Measurements from ENCODE around the gene RHEBL1. TPM values are rescaled to one million over a fixed set of nuclear protein-coding genes. Genes with fewer than 3 reads are reported as not detected.
A peak's percentile ranks its signal among the peaks of the same experiment; 100 is the strongest.
"Not testable (repeated sequence)": the region's sequence is repeated elsewhere in the genome, so short reads cannot be mapped to it uniquely, and the experiment has no call there.

RHEBL1 gene
- total RNA-seq, 1 donor from 2014 or later, result 0.41 TPM

DNA sequence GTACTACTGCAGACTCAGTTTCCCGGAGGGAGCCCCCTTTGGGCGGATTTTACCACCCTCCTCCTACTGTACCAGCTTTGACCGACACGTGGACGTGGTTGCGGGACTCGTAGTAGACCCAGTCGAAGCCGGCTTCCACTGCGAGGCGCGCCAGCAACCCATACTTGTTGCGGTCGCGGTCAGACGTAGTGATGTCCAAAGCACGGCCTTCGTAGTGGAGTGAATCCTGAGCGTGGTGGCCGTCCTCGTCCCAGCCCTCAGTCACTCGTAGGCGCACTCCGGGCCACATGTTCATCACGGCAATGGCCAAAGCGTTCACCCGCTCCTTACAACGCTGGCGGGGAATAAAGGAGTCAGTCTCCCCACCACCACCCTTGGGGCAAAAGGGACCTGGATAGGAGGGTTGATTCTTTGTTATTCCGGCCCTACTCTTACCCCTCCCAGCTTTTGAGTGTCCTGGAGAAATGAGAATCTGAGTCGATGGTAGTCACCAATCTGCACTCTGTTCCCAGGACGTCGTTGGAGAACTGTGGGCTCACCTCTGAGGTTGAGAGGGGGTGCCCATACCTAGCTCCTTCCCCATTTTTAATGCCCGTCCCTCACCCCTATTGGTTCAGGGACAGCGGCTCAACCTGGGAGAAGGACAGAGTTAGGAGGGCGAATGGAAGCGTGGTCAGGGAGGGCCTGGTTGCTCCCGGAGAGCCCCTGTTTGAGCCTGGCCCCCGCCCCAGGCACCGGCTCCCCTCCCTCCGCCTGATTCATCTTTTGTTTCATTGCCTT, 21.5 kb upstream of the RHEBL1 start:
- ATAC-seq, result no peak
- intact Hi-C loops (cut with DNase I), result no loop called here
- no peak for DNase-seq (ENCODE audit: missing footprints)

DNA sequence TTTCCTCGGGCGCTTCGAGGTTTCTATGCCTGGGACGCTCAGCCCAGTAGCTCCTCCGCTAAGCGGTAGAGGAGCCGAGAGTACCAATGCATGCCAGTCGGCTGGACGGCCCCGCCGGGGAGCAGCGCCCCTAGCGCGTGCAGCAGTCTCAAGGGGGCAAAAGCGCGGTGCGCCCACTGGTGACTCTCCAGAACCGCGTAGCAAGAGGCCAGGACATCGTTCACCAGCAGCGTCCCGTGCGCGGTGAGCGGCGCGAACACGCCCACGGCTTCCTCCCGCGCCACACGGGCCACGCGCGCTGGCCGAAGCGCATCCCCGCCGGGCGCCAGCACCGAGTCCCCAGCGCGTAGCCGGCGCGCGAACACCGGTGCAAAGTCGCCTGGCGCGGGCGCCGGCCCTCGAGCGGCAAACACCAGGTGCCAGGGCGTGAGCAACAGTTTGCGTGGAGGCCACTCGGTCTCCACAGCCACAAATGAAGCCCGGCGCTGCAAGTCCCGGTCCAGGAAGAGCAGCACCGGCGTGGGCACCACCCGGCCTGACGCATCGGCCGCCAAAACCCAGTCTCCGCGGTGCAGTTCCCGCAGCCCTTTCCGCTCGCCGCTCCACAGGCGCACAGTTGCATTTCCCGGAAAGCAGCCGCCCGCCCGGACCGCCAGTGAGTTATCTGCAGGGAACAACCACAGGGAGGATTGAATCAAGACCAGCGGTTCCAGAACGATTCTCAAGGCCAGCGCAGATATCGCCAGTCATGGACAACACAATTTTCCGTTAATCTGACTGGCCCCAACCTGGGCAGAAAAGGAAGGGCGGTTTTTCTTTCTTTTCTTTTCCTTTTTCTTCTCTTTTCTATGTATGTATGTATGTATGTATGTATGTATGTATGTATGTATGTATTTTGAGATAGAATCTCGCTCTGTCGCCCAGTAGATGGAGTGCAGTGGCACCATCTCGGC, 20.3 kb upstream of the RHEBL1 start:
- DNase-seq (ENCODE audit: missing footprints) (no peak), ATAC-seq (no peak)
- intact Hi-C loops (cut with DNase I), result no loop called here

DNA sequence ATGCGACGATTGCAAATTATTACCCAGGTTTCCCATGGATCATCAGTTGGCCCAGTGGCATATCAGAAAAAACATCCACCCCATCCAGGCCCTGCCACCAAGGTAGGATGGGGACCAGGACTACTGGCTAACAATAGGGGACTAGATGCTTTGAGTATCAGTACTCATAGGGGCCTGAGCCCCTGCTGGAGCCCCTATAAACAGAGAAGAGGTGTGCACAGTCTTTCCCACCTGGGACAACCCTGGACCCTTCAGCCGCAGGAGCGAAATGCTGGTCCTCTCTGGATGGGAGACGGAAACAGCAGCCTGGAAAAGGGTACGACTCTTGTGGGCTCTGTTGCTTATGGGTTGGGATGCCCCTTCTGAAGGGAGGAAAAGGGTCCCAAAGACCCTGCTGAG, 19.2 kb upstream of the RHEBL1 start:
- intact Hi-C loops (cut with DNase I), result loop anchor here (1.0 kb wide), 2 partner anchors 32 to 146 kb away; no protein-coding TSS in a partner anchor
- DNase-seq (ENCODE audit: missing footprints), result no peak
- ATAC-seq, result no peak

DNA sequence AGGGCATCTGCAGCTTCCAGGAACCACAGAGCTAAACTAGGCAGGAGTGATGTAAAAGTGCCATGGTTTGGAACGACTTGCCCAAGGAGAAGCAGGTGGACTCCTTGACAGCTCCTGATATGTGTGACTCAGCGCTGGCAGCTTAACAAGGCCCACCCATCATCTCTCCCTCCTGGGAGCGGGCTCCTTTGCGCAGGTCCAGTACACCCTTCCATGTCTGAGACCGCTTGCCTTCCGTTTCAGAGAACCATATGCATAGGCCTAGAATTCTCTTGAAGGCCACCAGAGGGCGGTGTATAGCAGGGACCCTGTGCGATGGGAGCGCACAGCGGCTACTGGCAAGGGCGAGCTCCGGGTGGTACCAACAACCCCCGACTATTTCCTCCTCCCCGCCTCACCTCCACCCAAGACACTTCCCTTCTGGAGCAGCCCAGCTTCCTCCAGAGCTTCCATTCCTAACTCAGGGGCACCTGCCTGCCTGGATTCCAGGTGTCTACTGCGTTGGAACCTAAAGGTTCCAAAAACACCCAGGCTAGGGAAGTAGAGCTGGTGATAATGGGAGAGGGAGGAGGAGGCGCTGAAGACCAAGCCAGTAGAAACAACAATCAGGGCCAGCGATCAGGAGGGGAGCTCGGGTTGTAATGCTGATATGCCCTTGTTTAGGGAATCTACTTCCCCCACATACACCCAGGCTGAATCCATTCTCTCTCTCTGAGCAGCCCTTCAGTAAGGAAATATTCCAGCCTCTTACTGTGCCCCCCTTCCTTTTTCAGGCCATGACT, 18.6 kb upstream of the RHEBL1 start:
- ATAC-seq, result peak; percentile 95
- intact Hi-C loops (cut with DNase I), result loop anchor here (1.0 kb wide), 2 partner anchors 33 to 147 kb away; no protein-coding TSS in a partner anchor
- DNase-seq (ENCODE audit: missing footprints), result peak; percentile 78

DNA sequence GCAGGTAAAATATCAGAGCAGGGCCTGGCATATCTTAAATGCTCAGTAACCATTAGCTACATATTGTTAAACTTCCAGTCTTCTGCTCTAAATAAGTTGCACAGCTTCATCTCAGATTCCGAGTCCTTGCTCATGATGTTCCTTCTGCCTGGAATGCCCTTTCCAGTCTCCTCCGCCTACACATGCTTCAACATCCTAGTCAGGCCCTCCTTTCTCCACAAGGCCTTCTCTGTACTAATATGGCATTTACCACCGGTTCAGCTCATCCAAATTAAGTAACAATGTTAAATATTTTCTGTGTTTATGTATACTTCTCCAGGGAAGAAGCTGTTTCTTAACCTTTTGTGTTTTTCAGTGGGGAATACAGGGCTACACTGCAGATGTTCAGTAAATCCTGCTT, 16.3 kb upstream of the RHEBL1 start:
- DNase-seq (ENCODE audit: missing footprints) (no peak), ATAC-seq (no peak)
- intact Hi-C loops (cut with DNase I), result loop anchor here (1.0 kb wide), 1 partner anchor 154 kb away; no protein-coding TSS in a partner anchor

DNA sequence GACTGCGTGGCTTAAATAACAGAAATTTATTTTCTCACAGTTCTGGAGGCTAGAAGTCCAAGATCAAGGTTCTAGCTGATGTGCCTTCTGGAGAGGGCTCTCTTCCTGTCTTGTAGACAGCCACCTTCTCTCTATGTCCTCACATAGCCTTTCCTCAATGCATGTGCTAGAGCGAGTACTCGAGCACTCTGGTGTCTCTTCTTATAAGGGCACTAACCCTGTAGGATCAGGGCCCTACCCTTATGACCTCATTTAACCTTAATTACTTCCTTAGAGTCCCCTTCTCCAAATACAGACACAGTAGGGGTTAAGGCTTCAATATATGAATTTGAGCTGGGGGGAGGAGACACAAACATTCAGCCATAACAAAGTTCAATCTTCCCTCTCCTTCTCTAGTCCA, 14.7 kb upstream of the RHEBL1 start:
- no peak for ATAC-seq
- intact Hi-C loops (cut with DNase I), result no loop called here
- no peak for DNase-seq (ENCODE audit: missing footprints)

DNA sequence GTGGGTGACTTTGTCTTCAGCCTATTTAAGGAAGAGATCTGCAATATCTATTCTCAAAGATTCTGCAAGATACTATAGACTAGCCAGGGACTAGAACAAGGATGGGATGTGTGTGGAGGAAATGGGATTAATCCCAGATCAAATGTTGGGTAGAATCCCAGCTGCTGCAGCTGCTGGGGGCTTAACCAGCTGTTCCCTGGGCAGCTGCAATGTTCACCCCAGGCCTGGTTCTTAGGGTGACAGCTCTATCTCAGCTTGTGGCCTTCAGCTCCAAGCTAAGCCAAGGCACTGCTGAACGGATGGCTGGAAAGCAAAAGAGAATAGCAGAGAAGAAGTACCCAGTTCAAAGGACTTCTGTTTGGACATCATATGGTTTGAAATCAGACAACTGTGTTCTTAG, 10.0 kb upstream of the RHEBL1 start:
- intact Hi-C loops (cut with DNase I), result no loop called here
- ATAC-seq, result no peak

DNA sequence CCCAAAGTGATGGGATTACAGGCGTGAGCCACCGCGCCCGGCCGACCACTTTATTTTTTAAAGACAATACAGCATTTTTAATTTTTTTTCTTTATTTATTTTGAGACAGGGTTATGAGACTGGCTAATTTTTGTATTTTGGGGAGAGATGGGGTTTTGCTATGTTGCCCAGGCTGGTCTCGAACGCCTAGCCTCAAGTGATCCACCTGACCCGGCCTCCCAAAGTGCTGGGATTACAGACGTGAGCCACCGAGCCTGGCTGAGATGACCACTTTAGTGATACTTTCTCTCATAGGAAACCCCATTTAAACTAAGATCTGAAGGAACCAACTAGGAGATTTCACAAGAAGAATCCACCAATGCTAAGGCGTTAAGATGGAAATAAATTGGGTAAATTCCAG, 1.2 kb upstream of the RHEBL1 start:
- DNase-seq (ENCODE audit: missing footprints) (no peak), ATAC-seq (no peak)
- intact Hi-C loops (cut with DNase I), result no loop called here

More for the DNA sequence above, 10.0 kb upstream of the RHEBL1 start:
- no peak for DNase-seq (ENCODE audit: missing footprints)

DNA sequence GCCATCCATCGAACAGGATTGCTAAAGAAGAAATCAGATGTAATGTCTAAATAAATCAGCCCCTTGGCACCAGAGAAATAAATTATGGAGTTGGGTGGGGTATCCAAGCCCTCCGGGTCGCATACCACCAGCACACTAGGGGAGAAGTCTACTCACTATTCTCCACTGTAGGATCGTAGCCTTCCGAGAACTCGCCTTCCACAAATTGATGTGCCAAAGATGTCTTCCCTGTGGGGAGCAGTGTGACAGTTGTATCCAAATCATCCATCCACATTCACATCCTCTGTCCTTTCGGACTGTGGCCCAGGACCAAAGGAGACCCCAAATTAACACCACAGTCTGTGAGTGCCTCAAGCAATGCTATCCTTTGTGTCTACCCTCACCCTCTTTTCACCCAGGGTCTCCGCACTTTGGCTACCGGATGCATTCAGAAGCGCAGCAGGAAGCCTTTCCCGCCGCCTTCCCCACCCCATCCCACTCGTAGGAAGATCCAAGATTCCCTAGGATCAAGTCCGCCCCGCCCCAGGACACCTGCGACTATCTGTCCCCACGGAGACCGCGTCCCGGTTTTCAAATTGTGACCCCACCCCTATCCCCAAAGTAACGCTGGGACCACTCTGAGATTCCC, 786 bp downstream of the RHEBL1 start:
- intact Hi-C loops (cut with DNase I), result loop anchor here (1.0 kb wide), 1 partner anchor 13 kb away; no protein-coding TSS in a partner anchor
- DNase-seq (ENCODE audit: missing footprints), result no peak
- ATAC-seq, result no peak

DNA sequence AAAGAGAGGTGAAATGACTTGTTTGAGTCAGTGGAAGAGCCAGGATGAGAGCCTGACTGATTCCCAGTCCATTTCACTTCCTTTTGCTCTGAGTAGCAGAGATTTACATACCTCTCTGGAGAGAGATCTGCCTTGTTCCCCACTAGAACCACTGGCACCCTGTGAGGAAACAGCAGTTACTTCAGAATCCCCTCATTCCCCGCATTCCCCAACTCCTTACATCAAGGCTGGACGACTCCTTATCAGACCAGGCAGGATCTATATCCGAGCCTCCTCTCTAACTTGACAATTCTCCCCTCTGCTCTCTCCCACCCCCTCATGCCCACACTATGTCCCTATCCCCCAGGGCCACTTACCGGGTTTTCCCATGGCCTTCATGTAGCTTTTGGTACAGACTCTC, 3.7 kb downstream of the RHEBL1 start:
- DNase-seq (ENCODE audit: missing footprints) (no peak), ATAC-seq (no peak)
- intact Hi-C loops (cut with DNase I), result no loop called here

DNA sequence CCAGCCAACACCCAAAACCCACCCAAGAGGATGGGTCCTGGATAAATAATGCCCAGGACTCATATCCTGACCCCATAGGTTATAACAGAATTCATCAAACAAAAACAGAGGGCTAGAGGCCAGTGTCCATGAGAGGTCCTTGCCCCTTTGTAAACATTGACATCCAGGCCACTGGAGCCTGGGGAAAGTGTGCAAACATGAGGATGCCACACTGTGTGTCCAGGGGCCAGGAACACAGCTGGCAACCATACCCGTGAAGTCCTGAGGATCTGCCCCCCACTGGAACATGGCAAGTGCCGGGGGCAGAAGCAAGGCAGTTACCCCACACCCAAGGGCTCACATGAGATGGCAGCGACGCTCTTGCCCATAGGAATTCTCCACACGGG, 5.0 kb downstream of the RHEBL1 start:
- ATAC-seq, result no peak

DNA sequence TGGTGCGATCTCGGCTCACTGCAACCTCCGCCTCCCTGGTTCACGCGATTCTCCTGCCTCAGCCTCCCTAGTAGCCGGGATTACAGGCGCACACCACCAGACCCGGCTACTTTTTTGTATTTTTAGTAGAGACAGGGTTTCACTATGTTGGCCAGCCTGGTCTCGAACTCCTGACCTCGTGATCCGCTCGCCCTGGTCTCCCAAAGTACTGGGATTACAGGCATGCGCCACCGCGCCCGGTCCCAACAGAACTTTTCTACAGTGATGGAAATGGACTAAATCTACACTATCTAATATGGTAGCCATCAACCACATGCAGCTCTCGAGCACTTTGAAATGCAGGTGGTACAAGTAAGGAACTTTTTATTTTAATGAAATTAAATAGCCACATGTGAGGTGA, 7.9 kb downstream of the RHEBL1 start:
- ATAC-seq; DNase-seq (ENCODE audit: missing footprints): not testable (repeated sequence)
- intact Hi-C loops (cut with DNase I), result loop anchor here (2.0 kb wide), 2 partner anchors 43 to 173 kb away; partner anchors contain the start of gene PRKAG1

More for the DNA sequence above, 5.0 kb downstream of the RHEBL1 start:
- intact Hi-C loops (cut with DNase I), result no loop called here
- no peak for DNase-seq (ENCODE audit: missing footprints)

DNA sequence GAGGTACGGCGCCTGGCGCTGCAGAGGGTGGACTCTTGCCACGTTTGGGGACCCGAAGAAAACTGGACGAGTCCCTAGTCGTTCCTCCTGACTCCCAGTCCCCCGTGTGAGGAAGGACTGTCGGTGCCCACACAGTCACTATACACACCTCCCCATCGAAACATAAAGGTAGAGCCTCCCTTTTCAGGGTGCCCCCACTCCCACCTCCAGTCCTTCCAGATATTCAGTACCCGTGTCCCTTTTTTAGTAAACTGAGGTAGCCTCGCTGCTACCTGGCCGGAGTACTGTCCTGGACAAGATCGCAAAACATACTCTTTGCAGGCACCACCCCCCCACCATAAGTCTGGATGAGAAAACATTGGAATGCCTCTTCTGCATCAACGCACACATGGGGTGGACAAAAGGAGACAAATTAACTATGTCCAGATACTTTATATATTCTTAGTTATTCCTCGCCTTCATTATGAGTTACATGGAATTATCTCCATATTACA, 8.6 kb downstream of the RHEBL1 start:
- ATAC-seq (peak; percentile 0), DNase-seq (ENCODE audit: missing footprints) (no peak)
- intact Hi-C loops (cut with DNase I), result loop anchor here (2.0 kb wide), 2 partner anchors 42 to 174 kb away; partner anchors contain the start of gene PRKAG1

DNA sequence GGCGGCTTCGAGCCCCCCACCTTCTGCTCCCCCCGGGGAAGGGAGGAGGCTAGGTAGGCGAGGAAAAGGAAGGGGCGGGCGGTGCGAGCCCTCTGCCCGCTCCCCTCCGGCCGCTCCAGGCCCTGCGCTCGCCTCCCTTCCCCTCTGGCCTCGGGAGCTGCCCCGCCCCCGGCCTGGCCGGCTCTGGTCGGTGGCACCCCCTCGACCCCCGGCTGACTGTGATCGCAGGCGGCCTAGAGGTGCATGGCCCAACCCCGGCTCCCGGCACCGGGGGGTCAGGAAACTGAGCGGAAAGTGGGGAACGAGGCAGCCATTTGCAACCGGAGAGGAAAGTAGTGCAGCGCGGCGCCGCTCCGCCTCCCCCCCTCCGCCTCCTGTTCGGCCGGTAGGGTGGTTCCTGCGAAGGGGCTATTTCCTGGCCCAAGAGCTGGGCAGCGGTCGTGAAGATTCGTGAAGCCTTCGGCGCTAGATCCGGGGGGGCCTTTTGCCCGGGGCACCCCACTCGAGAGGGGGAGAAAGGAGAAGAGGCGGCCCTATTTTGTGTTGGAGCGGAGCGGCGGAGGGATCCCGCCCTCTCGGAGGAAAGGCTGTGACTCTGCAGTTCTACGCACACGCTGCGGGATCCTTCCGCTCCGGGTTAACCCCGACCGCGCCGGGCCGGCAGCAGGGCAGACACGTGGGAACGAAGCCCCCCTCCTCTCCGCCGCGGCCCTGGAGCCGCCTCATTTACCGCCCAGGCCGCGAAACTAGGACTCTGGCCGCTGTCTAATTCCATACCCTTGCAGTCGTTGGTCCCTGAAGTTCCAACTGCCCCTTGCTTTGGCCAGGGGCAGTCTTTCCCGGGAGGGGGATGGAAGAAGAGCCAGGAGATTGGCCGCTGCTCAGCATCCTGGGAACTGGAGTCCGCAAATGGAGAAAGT, 9.3 kb downstream of the RHEBL1 start, which contains the start of gene KMT2D:
KMT2D (minus strand) TSS at position 558 of the 920 bp plus-strand sequence. CDS start 5,470 bp downstream, outside the sequence.
- intact Hi-C loops (cut with DNase I), result loop anchor here (2.0 kb wide), 2 partner anchors 42 to 174 kb away; partner anchors contain the start of gene PRKAG1
- DNase-seq (ENCODE audit: missing footprints) (peak; percentile 96), ATAC-seq (peak; percentile 86)

DNA sequence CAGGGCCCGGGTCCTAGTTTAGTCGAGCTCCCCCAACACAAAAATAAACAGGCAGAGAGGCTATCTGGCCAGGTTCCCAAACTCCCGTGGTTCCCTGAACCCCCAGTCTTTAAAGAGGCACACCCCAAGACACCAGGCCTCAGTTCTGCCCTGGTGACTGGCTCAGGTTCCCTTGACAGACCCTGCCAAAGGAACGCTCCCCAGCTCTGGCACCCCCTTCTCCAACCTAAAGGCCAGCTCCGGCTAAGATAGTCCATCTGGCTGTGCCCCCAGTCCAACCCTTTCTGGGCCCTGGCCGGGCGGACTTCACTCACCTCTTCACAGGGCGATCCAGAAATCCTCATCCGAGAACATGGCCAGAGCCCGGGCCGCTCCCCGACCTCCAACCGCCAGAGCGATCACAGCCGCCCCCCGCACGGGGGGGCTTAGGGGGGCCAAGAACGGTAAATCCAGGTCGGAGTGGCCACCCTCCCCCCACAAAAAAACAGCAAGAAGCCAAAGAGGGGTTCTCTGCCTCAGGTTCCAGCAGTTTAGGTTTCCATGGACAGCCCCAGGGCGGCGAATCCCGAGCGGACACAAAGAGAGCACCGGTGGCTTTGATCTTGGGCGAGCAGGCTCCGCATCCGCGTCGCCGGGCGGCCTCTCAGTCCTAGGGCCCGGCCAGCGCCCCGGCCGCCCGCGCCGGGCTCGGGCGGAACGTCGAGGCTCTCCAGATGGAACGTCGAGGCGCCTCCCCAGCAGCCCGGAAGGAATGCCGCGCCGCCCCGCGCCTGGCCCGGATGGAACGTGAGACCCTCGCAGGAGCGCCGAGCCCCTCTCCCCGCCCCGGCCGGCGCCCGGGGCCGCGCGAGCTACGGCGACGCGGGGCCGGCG, 10.2 kb downstream of the RHEBL1 start:
- no peak for ATAC-seq
- intact Hi-C loops (cut with DNase I), result loop anchor here (2.0 kb wide), 2 partner anchors 41 to 175 kb away; partner anchors contain the start of gene PRKAG1
- no peak for DNase-seq (ENCODE audit: missing footprints)

DNA sequence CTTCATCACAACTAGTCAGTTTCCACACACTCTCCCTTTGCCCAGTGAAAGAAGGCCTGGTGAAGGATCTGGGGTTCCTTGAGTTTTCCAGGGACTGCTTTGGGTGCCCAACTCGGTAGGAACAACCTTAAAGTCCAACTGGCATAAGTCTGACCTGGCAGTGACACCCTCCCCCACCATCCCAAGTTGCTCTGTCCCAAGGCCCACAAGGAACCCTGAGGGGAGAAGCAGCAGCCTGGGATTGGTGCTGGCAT, 10.8 kb downstream of the RHEBL1 start:
- DNase-seq (ENCODE audit: missing footprints), result no peak
- ATAC-seq, result no peak

More for the DNA sequence above, 10.8 kb downstream of the RHEBL1 start:
- intact Hi-C loops (cut with DNase I), result no loop called here

Measured in Right ventricle myocardium inferior (tissue), 1 donor.